Stomach (tissue), 4 donors: Measurements from ENCODE around the gene OLFM1.

Source experiments
- CTCF ChIP-seq, 7 experiments: fragments of 450-650 bp in 4 of 7; fragments of 200-600 bp in 3 of 7; sonication (generic) in 3 of 7; IDR thresholded peaks; one replicate each; pipeline ENCODE4 v1.5.1; 2016 to 2019; ENCODE audit warnings: antibody characterized with exemption in 7 of 7, control low read depth in 2 of 7, mild to moderate bottlenecking in 1 of 7
- EP300 ChIP-seq: sonication (generic); formaldehyde crosslinking; IDR thresholded peaks from one replicate; pipeline ENCODE4 v1.6.1; 2017; ENCODE audit warnings: antibody characterized with exemption
- POLR2A ChIP-seq, 4 donors: fragments of 450-650 bp; IDR thresholded peaks; one replicate each; pipeline ENCODE4 v1.6.1; 2016; ENCODE audit warnings: antibody characterized with exemption in 4 of 4, control low read depth in 2 of 4, mild to moderate bottlenecking in 1 of 4, moderate library complexity in 1 of 4
- POLR2AphosphoS5 ChIP-seq, 3 donors: sonication (generic); formaldehyde crosslinking; IDR thresholded peaks; one replicate each; pipeline ENCODE4 v1.6.1; 2016; ENCODE audit warnings: antibody characterized with exemption in 3 of 3

- TF ChIP-seq POLR2A (IDR thresholded peaks at IDR 0.05) (no peak), CTCF (IDR thresholded peaks at IDR 0.05) (no peak), EP300 (no peak), POLR2AphosphoS5 (IDR thresholded peaks at IDR 0.05) (no peak)
These were observed 47.0 kb downstream of the OLFM1 start for GRCh38 chr9:135134268-135135022.
